HG02798 (cell line): ENCODE data around the gene PRADC1.
"Not testable (repeated sequence)": the region's sequence is repeated elsewhere in the genome, so short reads cannot be mapped to it uniquely, and the experiment has no call there.

Source experiments
- ATAC-seq: cut with Tn5 transposase; IDR thresholded peaks from one replicate; pipeline ENCODE4 v1.9.1; 2021; ENCODE audit warnings: mild to moderate bottlenecking; ENCODE audit not compliant: unreplicated experiment, poor library complexity

The PRADC1 gene

GRCh38 chr2:73233154-73233931 is at the start of gene PRADC1:
TSS of gene PRADC1 (minus strand) at chr2:73233239. CDS start at chr2:73233160, 79 bp downstream.
- peak; percentile 94 for ATAC-seq

GRCh38 chr2:73281244-73281643 is 48.2 kb upstream of the PRADC1 start:
- no peak for ATAC-seq

- ATAC-seq = no peak
These were observed 46.8 kb upstream of the PRADC1 start for GRCh38 chr2:73279852-73280251.

- ATAC-seq = no peak
These were observed 39.2 kb upstream of the PRADC1 start for GRCh38 chr2:73272270-73272669.

GRCh38 chr2:73269686-73270465 is 36.8 kb upstream of the PRADC1 start:
- no peak for ATAC-seq

- ATAC-seq = peak; percentile 77
These were observed 36.0 kb upstream of the PRADC1 start for GRCh38 chr2:73268830-73269685.

- ATAC-seq = no peak
These were observed 35.4 kb upstream of the PRADC1 start for GRCh38 chr2:73268366-73268829.

- no peak for ATAC-seq
These were observed 34.0 kb upstream of the PRADC1 start for GRCh38 chr2:73267008-73267407.

- ATAC-seq = no peak
These were observed 33.2 kb upstream of the PRADC1 start for GRCh38 chr2:73266061-73266901.

- ATAC-seq = no peak
These were observed 32.4 kb upstream of the PRADC1 start for GRCh38 chr2:73265298-73266060.

GRCh38 chr2:73264783-73265182 is 31.7 kb upstream of the PRADC1 start:
- ATAC-seq = no peak

GRCh38 chr2:73264332-73264606 is 31.2 kb upstream of the PRADC1 start:
- ATAC-seq = no peak

GRCh38 chr2:73263540-73264331 is 30.7 kb upstream of the PRADC1 start:
- ATAC-seq = no peak

- not testable (repeated sequence) for ATAC-seq
These were observed 29.8 kb upstream of the PRADC1 start for GRCh38 chr2:73262691-73263429.

GRCh38 chr2:73262108-73262651 is 29.1 kb upstream of the PRADC1 start:
- ATAC-seq = no peak

GRCh38 chr2:73260338-73260984 is 27.4 kb upstream of the PRADC1 start:
- no peak for ATAC-seq
